ENCODE results near the gene ZFAND3.

ZFAND3 gene

GRCh38 chr6:38134704-38135088, 315.2 kb downstream of the ZFAND3 start:
- no peak for DNase-seq (ENCODE audit: low read depth)

- no peak for DNase-seq (ENCODE audit: low read depth)
Measured at GRCh38 chr6:38136547-38136946, 317.0 kb downstream of the ZFAND3 start.

GRCh38 chr6:38137608-38138265, 318.2 kb downstream of the ZFAND3 start:
- no peak for DNase-seq (ENCODE audit: low read depth)

GRCh38 chr6:38138374-38138773, 318.8 kb downstream of the ZFAND3 start:
- no peak for DNase-seq (ENCODE audit: low read depth)

GRCh38 chr6:38141085-38141484, 321.6 kb downstream of the ZFAND3 start:
- DNase-seq (ENCODE audit: low read depth) = no peak

- no peak for DNase-seq (ENCODE audit: low read depth)
Measured at GRCh38 chr6:38141716-38142115, 322.2 kb downstream of the ZFAND3 start.

- no peak for DNase-seq (ENCODE audit: low read depth)
Measured at GRCh38 chr6:38142178-38142902, 322.8 kb downstream of the ZFAND3 start.

GRCh38 chr6:38143191-38144150, 323.9 kb downstream of the ZFAND3 start:
- no peak for DNase-seq (ENCODE audit: low read depth)

- no peak for DNase-seq (ENCODE audit: low read depth)
Measured at GRCh38 chr6:38144365-38144945, 324.9 kb downstream of the ZFAND3 start.

GRCh38 chr6:38146021-38146733, 326.6 kb downstream of the ZFAND3 start:
- no peak for DNase-seq (ENCODE audit: low read depth)

GRCh38 chr6:38146734-38147027, 327.2 kb downstream of the ZFAND3 start:
- no peak for DNase-seq (ENCODE audit: low read depth)

- DNase-seq (ENCODE audit: low read depth) = no peak
Measured at GRCh38 chr6:38148606-38149005, 329.1 kb downstream of the ZFAND3 start.

- no peak for DNase-seq (ENCODE audit: low read depth)
Measured at GRCh38 chr6:38149531-38149930, 330.0 kb downstream of the ZFAND3 start.

- no peak for DNase-seq (ENCODE audit: low read depth)
Measured at GRCh38 chr6:38150021-38150420, 330.5 kb downstream of the ZFAND3 start.

GRCh38 chr6:38150681-38151296, 331.3 kb downstream of the ZFAND3 start:
- DNase-seq (ENCODE audit: low read depth) = no peak

GRCh38 chr6:38151580-38152500, 332.3 kb downstream of the ZFAND3 start:
- no peak for DNase-seq (ENCODE audit: low read depth)

- no peak for DNase-seq (ENCODE audit: low read depth)
Measured at GRCh38 chr6:38152620-38153019, 333.1 kb downstream of the ZFAND3 start.

GRCh38 chr6:38153076-38153797, 333.7 kb downstream of the ZFAND3 start:
- DNase-seq (ENCODE audit: low read depth) = no peak

- no peak for DNase-seq (ENCODE audit: low read depth)
Measured at GRCh38 chr6:38153798-38154345, 334.3 kb downstream of the ZFAND3 start.
